Epithelial cell of proximal tubule (primary cell): ENCODE data around the gene SIRPB2. TPM values are rescaled to one million over a fixed set of nuclear protein-coding genes. Genes with fewer than 3 reads are reported as not detected.

Experiments used
- DNase-seq: peaks from one replicate; pipeline ENCODE4 v3.0.0-alpha.2; 2011; ENCODE audit warnings: low read depth
- H3K4me3 ChIP-seq: 2 replicates; pipeline ENCODE4 v1.5.1; 2011; ENCODE audit warnings: low read depth, mild to moderate bottlenecking, low read length
- total RNA-seq: library from RNA; depleted of rRNA; stranded (reverse); fragments of >200 nt; gene quantifications from 2 replicates; pipeline ENCODE4 v1.2.3, GENCODE V29; 2015
- TF ChIP-seq, protein P1 (sequence below): conservative IDR thresholded peaks from 2 replicates; pipeline ENCODE4 v1.5.1; 2012; ENCODE audit warnings: low read depth, mild to moderate bottlenecking, low read length

Gene SIRPB2
- total RNA-seq, 1 donor from 2014 or later, result 0.29 TPM

DNA sequence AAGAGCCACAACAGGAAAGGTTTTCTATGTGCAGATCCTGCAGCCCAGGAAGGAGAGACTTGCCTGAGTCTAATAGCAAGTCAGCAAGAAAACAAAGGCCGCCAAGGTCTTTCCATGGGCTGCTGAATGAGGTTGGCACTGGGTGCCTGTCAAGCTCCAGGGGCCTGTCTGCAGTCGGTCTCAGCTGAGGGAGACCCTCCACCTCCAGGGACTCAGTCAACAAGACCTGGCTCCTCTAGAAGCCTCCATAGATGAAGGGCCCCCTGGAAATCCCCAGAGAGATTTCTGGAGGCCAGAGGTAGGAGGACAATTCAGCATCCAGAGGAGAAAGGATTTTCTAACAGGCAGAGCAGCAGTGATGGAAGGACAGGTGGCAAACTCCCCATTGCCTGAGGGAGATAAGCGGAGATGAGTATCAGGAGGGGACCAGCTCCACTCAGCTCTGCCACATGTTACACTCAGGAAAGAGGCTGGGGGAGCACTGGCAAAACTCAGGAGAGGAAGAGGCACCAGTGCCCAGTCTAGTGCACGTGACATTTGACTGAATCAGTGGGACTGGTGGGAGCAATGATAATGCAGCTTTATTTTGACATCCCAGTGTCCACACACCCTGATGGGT, 64.9 kb downstream of the SIRPB2 start:
- no peak for DNase-seq
- no peak overlapping the region for H3K4me3 ChIP-seq
- TF ChIP-seq, protein P1, sequence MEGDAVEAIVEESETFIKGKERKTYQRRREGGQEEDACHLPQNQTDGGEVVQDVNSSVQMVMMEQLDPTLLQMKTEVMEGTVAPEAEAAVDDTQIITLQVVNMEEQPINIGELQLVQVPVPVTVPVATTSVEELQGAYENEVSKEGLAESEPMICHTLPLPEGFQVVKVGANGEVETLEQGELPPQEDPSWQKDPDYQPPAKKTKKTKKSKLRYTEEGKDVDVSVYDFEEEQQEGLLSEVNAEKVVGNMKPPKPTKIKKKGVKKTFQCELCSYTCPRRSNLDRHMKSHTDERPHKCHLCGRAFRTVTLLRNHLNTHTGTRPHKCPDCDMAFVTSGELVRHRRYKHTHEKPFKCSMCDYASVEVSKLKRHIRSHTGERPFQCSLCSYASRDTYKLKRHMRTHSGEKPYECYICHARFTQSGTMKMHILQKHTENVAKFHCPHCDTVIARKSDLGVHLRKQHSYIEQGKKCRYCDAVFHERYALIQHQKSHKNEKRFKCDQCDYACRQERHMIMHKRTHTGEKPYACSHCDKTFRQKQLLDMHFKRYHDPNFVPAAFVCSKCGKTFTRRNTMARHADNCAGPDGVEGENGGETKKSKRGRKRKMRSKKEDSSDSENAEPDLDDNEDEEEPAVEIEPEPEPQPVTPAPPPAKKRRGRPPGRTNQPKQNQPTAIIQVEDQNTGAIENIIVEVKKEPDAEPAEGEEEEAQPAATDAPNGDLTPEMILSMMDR, result no peak

Other genes starting within 250 kb of the SIRPB2 start
- gene SNPH, start 225.1 kb downstream of the SIRPB2 start, total RNA-seq, result 4.6 and 7.2 TPM in 2 replicates
- 2.8 and 5.1 TPM in 2 replicates for gene SDCBP2, start 162.3 kb downstream of the SIRPB2 start, total RNA-seq
- 129 and 188 TPM in 2 replicates for gene FKBP1A, start 98.4 kb downstream of the SIRPB2 start, total RNA-seq
- 58.6 and 61.6 TPM in 2 replicates for gene NSFL1C, start 24.6 kb downstream of the SIRPB2 start, total RNA-seq
- gene SIRPD, start 66.3 kb upstream of the SIRPB2 start, total RNA-seq, result 0.51 TPM in 1 of 2 replicates, not detected in the other
- gene SIRPB1, start 128.6 kb upstream of the SIRPB2 start, total RNA-seq, result 0.46 and 8.0 TPM in 2 replicates
- gene SIRPG, start 166.4 kb upstream of the SIRPB2 start, total RNA-seq, result not detected in 2 replicates